DND-41 (cell line): ENCODE measurements around the gene DDX39B.

Experiments
- EZH2 ChIP-seq: IDR thresholded peaks from 3 replicates; pipeline ENCODE4 v1.6.1; 2012; ENCODE audit warnings: borderline replicate concordance, low read depth, mild to moderate bottlenecking, moderate library complexity, low read length, inconsistent platforms; ENCODE audit not compliant: severe bottlenecking
- TF ChIP-seq, protein P1 (sequence below): IDR thresholded peaks from 2 replicates; pipeline ENCODE4 v1.5.1; 2012; ENCODE audit warnings: borderline replicate concordance, low read length, moderate library complexity, mild to moderate bottlenecking; ENCODE audit not compliant: poor library complexity, severe bottlenecking; ENCODE audit errors: extremely low read depth

- TF ChIP-seq, protein P1, sequence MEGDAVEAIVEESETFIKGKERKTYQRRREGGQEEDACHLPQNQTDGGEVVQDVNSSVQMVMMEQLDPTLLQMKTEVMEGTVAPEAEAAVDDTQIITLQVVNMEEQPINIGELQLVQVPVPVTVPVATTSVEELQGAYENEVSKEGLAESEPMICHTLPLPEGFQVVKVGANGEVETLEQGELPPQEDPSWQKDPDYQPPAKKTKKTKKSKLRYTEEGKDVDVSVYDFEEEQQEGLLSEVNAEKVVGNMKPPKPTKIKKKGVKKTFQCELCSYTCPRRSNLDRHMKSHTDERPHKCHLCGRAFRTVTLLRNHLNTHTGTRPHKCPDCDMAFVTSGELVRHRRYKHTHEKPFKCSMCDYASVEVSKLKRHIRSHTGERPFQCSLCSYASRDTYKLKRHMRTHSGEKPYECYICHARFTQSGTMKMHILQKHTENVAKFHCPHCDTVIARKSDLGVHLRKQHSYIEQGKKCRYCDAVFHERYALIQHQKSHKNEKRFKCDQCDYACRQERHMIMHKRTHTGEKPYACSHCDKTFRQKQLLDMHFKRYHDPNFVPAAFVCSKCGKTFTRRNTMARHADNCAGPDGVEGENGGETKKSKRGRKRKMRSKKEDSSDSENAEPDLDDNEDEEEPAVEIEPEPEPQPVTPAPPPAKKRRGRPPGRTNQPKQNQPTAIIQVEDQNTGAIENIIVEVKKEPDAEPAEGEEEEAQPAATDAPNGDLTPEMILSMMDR: no peak
- no peak for TF ChIP-seq EZH2
Observed at GRCh38 chr6:31579546-31580437, 38.0 kb upstream of the DDX39B start.
